Cardiac fibroblast (primary cell): ENCODE data around the gene PLSCR4.

Experiments
- DNase-seq, 2 donors: peaks; one replicate each; pipeline versions ENCODE4 v3.0.0 to v3.0.0-alpha.2; 2010; ENCODE audit warnings: low read depth in 2 of 2
- H3K4me3 ChIP-seq, 2 donors: replicated peaks in 1 of 2; 1 replicate in 1 of 2; 2 replicates in 1 of 2; pipeline ENCODE4 v1.5.1; 2011; ENCODE audit warnings: low read depth in 2 of 2, low read length in 2 of 2, mild to moderate bottlenecking in 2 of 2, moderate library complexity in 1 of 2
- CTCF ChIP-seq: IDR thresholded peaks from one replicate; pipeline ENCODE4 v1.5.1; 2011; ENCODE audit warnings: low read depth, mild to moderate bottlenecking, low read length, inconsistent platforms

The PLSCR4 gene

GRCh38 chr3:146145642-146146041 lies 105.3 kb downstream of the PLSCR4 start:
- no peak for TF ChIP-seq CTCF
- DNase-seq, result no peak
- no peak overlapping the region for H3K4me3 ChIP-seq

GRCh38 chr3:146142757-146143156 lies 108.1 kb downstream of the PLSCR4 start:
- no peak overlapping the region for H3K4me3 ChIP-seq
- TF ChIP-seq CTCF, result no peak
- peak; percentile 65 to 70 for DNase-seq
